K562 (cell line): ENCODE data around the gene MAP1LC3B2. TPM values are rescaled to one million over a fixed set of nuclear protein-coding genes. Genes with fewer than 3 reads are reported as not detected.

ENCODE experiments used
- EGR1 ChIP-seq: fragments of 450-650 bp; conservative IDR thresholded peaks from 2 replicates; pipeline ENCODE4 v1.6.1; 2017; ENCODE audit warnings: mild to moderate bottlenecking
- GATAD2A ChIP-seq: fragments of 450-650 bp; IDR thresholded peaks from 2 replicates; pipeline ENCODE4 v1.6.1; 2017
- KLF6 ChIP-seq: fragments of 250-450 bp; sonication (Bioruptor Pico); IDR thresholded peaks from 2 replicates; pipeline ENCODE4 v1.4.0; 2020; ENCODE audit warnings: mild to moderate bottlenecking, moderate library complexity, borderline replicate concordance
- NFATC3 ChIP-seq: fragments of 450-650 bp; IDR thresholded peaks from 2 replicates; pipeline ENCODE4 v1.6.1; 2017; ENCODE audit warnings: mild to moderate bottlenecking
- RAD21 ChIP-seq, 2 experiments: fragments of 250-450 bp in 1 of 2; fragments of 450-650 bp in 1 of 2; sonication (Bioruptor Pico) in 1 of 2; formaldehyde crosslinking in 1 of 2; IDR thresholded peaks in 1 of 2; conservative IDR thresholded peaks in 1 of 2; 2 replicates each; pipeline versions ENCODE4 v1.4.0 to v1.8.0; 2020 to 2022; ENCODE audit warnings: mild to moderate bottlenecking in 2 of 2, moderate library complexity in 1 of 2
- RBBP5 ChIP-seq: fragments of 200-600 bp; sonication (generic); IDR thresholded peaks from 2 replicates; pipeline ENCODE4 v1.6.1; 2012; ENCODE audit warnings: borderline replicate concordance, mild to moderate bottlenecking, low read length, control low read depth, inconsistent platforms; ENCODE audit not compliant: insufficient read depth, poor library complexity, severe bottlenecking
- SMAD3 ChIP-seq: fragments of 450-650 bp; formaldehyde crosslinking; conservative IDR thresholded peaks from 2 replicates; pipeline ENCODE4 v1.4.0; 2020; ENCODE audit warnings: mild to moderate bottlenecking
- STAT5B ChIP-seq: fragments of 250-450 bp; sonication (Bioruptor Pico); IDR thresholded peaks from 2 replicates; pipeline ENCODE4 v1.8.0; 2021; ENCODE audit warnings: mild to moderate bottlenecking, inconsistent platforms
- SUPT5H ChIP-seq: fragments of 450-650 bp; IDR thresholded peaks from 2 replicates; pipeline ENCODE4 v1.6.1; 2016
- TCF3 ChIP-seq: sonication (generic); formaldehyde crosslinking; IDR thresholded peaks from 2 replicates; pipeline ENCODE4 v1.4.0; 2020; ENCODE audit warnings: mild to moderate bottlenecking, missing genetic modification reagents
- ZNF24 ChIP-seq: fragments of 450-650 bp; IDR thresholded peaks from 2 replicates; pipeline ENCODE4 v1.6.1; 2016
- ZNF583 ChIP-seq: fragments of 250-450 bp; sonication (Bioruptor Pico); IDR thresholded peaks from 2 replicates; pipeline ENCODE4 v1.4.0; 2020
- ZNF668 ChIP-seq: fragments of 250-450 bp; sonication (Bioruptor Pico); IDR thresholded peaks from 2 replicates; pipeline ENCODE4 v1.8.0; 2022; ENCODE audit warnings: mild to moderate bottlenecking, inconsistent platforms
- ZNF77 ChIP-seq: fragments of 250-450 bp; sonication (Bioruptor Pico); IDR thresholded peaks from 2 replicates; pipeline ENCODE4 v1.5.0; 2020
- polyA plus RNA-seq, 8 experiments: library from polyadenylated mRNA; depleted of rRNA in 4 of 8; stranded (reverse) in 5 of 8; unstranded in 3 of 8; fragments of >200 nt; fragmentation: Nextera tagmentation in 2 of 8; fragmentation: Illumina TruSeq in 1 of 8; extraction: Ambion mirVana in 2 of 8; extraction: Trizol in 1 of 8; gene quantifications; 2 replicates each; pipeline versions ENCODE4 v1.2.1 to v1.2.3, GENCODE V29; 2011 to 2014; ENCODE audit warnings: inconsistent platforms in 1 of 8, missing spikeins in 1 of 8
- total RNA-seq, 7 experiments: library from RNA; depleted of rRNA in 6 of 7; stranded (reverse); fragments of >200 nt in 6 of 7; fragmentation: Illumina TruSeq in 2 of 7; extraction: Trizol in 2 of 7; gene quantifications; 2 replicates each; pipeline versions ENCODE4 v1.2.1 to v1.2.3, GENCODE V29; 2011 to 2021; ENCODE audit warnings: low replicate concordance in 1 of 7
- TF ChIP-seq, protein P1 (sequence below): IDR thresholded peaks from 2 replicates; pipeline ENCODE4 v1.6.1; 2011; ENCODE audit not compliant: insufficient read length; ENCODE audit errors: extremely low read depth
- TF ChIP-seq, protein P2 (sequence below), 2 experiments: fragments of 250-450 bp in 1 of 2; fragments of 450-650 bp in 1 of 2; sonication (Bioruptor Pico) in 1 of 2; IDR thresholded peaks; 2 replicates each; pipeline versions ENCODE4 v1.6.1 to v1.8.0; 2016 to 2021; ENCODE audit warnings: mild to moderate bottlenecking in 2 of 2, moderate library complexity in 2 of 2, missing compliant biosample characterization in 1 of 2, missing genetic modification characterization in 1 of 2

The MAP1LC3B2 gene
- total and polyA plus RNA-seq, 9 of the 15 experiments (the other 6 are each of a cell fraction or from before 2014, with no cell fraction given), result 0.53 to 2.8 (median 0.76) TPM; not detected in 2

DNA sequence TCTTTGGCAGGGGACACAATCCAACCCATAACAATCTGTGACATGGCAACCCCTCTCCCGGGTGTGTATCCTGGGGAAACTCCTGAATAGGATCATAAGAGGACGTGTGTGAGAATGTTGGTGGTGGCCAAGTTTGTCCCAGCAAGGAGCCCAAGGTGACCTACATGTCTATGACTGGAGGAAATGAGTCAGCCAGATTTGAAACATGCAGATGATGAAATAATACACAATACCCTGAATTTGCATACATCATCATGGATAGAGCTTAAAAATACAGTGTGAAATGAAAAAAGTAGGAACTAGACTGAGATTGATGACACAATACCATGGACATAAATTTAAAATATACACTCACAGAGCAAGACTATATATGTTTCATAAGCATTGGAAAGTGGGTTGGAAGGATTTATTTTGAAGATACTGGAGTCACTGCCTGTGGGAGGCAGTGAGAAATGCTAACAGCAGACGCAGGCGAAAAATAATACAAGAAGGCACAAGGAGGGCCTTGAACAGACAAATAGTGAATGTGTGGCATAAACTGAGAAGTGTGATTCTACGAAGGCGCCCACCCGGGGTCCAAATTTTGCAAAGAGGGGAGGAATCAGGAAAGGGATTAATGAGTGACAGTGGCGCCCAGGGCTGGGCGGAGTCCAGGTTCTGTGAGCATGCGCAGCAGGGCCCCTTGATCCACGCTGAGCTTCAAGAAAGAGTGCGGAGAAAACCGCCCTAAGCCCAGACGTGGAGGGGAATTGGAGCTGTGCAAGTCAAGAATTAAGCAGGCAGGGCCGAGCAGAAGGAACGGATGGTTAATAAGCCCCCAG, 7.0 kb upstream of the MAP1LC3B2 start (continued):
- TF ChIP-seq ZNF583 (peak; percentile 54; the same call in 1 of the 2 replicates), STAT5B (CRISPR knock-in tag) (no peak), KLF6 (CRISPR knock-in tag) (peak; percentile 48; the same call in 1 of the 2 replicates), GATAD2A (no peak), SUPT5H (no peak), ZNF668 (CRISPR knock-in tag) (no peak), EGR1 (no peak), ZNF77 (CRISPR knock-in tag) (no peak), NFATC3 (peak; percentile 85), SMAD3 (no peak), RBBP5 (no peak), TCF3 (peak; percentile 11; the same call in 1 of the 2 replicates), ZNF24 (no peak), RAD21 (CRISPR knock-in tag; conservative IDR thresholded peaks at IDR 0.05 in 1 of 2, IDR thresholded peaks at IDR 0.05 in 1 of 2) (peak in 1 of 2 experiments; percentile 35; a peak in 2 of 4 replicates)
- TF ChIP-seq, protein P1, sequence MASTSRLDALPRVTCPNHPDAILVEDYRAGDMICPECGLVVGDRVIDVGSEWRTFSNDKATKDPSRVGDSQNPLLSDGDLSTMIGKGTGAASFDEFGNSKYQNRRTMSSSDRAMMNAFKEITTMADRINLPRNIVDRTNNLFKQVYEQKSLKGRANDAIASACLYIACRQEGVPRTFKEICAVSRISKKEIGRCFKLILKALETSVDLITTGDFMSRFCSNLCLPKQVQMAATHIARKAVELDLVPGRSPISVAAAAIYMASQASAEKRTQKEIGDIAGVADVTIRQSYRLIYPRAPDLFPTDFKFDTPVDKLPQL, result no peak
- TF ChIP-seq, protein P2, sequence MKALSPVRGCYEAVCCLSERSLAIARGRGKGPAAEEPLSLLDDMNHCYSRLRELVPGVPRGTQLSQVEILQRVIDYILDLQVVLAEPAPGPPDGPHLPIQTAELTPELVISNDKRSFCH (CRISPR knock-in tag; IDR thresholded peaks at IDR 0.05), result no peak
- TF ChIP-seq, protein P2 (tag; IDR thresholded peaks at IDR 0.05), result no peak
